Esophagus squamous epithelium (tissue), 5 donors: Measurements from ENCODE around the gene FBXL14. TPM values are rescaled to one million over a fixed set of nuclear protein-coding genes. Genes with fewer than 3 reads are reported as not detected.

ENCODE experiments used
- DNase-seq: peaks from one replicate; lab custom pipeline; 2025; lab: John Stamatoyannopoulos, UW
- H3K27ac ChIP-seq, 4 donors: fragments of 200-600 bp; sonication (generic); one replicate each; pipeline ENCODE4 v1.5.1; 2016 to 2019; ENCODE audit warnings: mild to moderate bottlenecking in 1 of 4
- H3K27me3 ChIP-seq, 4 donors: fragments of 200-600 bp; sonication (generic); 1 replicate in 3 of 4; 2 replicates in 1 of 4; pipeline versions ENCODE4 v1.5.1 to v1.6.0; 2017 to 2021; ENCODE audit warnings: antibody characterized with exemption in 1 of 4
- H3K36me3 ChIP-seq, 3 donors: fragments of 200-600 bp; sonication (generic); one replicate each; pipeline ENCODE4 v1.5.1; 2016 to 2019
- H3K4me1 ChIP-seq, 3 donors: fragments of 200-600 bp; sonication (generic); one replicate each; pipeline ENCODE4 v1.5.1; 2017 to 2019
- H3K4me3 ChIP-seq, 4 donors: fragments of 200-600 bp; sonication (generic); 1 replicate in 3 of 4; 2 replicates in 1 of 4; pipeline ENCODE4 v1.5.1; 2016 to 2019; ENCODE audit warnings: mild to moderate bottlenecking in 2 of 4, moderate library complexity in 1 of 4
- H3K9me3 ChIP-seq, 3 donors: fragments of 200-600 bp; sonication (generic); one replicate each; pipeline ENCODE4 v1.5.1; 2016 to 2019
- POLR2A ChIP-seq, 4 donors: fragments of 450-650 bp; IDR thresholded peaks; one replicate each; pipeline ENCODE4 v1.6.1; 2017; ENCODE audit warnings: antibody characterized with exemption in 4 of 4, mild to moderate bottlenecking in 4 of 4, moderate library complexity in 3 of 4
- WGBS, 2 donors: methylation state at CpG; one replicate each; pipeline ENCODE4 v1.1.5; 2018; 5-methylcytosine and 5-hydroxymethylcytosine counted together
- intact Hi-C: fragments of 100-400 bp; cut with DNase I; formaldehyde crosslinking; loops from one replicate; pipeline ENCODE4 v1.15.0; 2022
- total RNA-seq, 4 donors: library from RNA; depleted of rRNA; stranded (reverse); fragments of >200 nt; gene quantifications; one replicate each; pipeline ENCODE4 v1.1.0, GENCODE V29; 2016
- TF ChIP-seq, protein P1 (sequence below), 6 experiments: fragments of 450-650 bp in 4 of 6; fragments of 200-600 bp in 2 of 6; sonication (generic) in 2 of 6; IDR thresholded peaks; one replicate each; pipeline ENCODE4 v1.5.1; 2016 to 2019; ENCODE audit warnings: antibody characterized with exemption in 6 of 6, mild to moderate bottlenecking in 4 of 6, moderate library complexity in 4 of 6
- donor health status: DM: yes; HTN: yes; CAD: no.

FBXL14 gene
- total RNA-seq, 4 donors from 2014 or later = 6.5 to 14.9 (median 8.8) TPM

DNA sequence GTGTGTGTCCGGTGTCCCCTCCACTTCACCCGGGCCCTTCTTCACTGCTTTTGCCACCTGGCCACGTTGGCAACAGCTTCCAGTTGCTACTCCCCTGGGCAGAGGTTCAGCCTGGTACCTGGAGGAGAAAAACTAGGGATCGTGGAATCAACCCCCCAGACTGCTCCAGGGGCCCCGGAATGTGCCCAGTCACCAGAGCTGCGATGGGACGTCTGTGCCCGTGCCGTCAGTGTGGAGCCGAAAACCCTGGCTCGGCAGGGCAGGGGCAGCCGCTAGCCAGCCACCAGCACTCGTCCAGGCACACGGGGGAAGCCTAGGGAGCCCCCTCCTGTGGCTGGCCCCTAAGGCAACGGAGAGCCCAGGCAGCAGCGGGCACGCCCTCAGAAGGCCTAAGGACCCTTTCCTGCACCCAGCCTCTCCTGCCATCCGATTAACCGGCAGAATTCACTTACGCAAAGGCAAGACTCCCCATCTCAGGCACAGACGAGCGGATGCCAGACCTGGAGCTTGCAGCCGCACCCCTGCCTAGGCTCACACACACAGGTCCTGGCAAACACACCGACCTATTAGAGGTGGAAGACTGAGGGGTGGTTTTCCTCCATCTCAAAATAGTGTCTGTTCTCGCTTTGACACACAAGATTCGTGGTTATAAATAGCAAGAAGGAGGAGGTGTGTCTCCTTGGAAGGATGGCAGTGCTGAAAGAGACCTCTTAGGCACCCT lies 62.6 kb downstream of the FBXL14 start:
- H3K4me3 ChIP-seq = peak overlapping the region; percentile 62 to 81 (median 69)
- peaks cover 13 to 41% (median 23%) of the 10 kb centered on the region in 3 donors for H3K4me1 ChIP-seq
- intact Hi-C loops = no loop called here
- H3K36me3 ChIP-seq = no peaks in the 10 kb centered on the region
- H3K27me3 ChIP-seq = peaks cover 0 to 69% (median 5%) of the 10 kb centered on the region in 4 donors
- no peak for TF ChIP-seq POLR2A (IDR thresholded peaks at IDR 0.05)
- TF ChIP-seq, protein P1, sequence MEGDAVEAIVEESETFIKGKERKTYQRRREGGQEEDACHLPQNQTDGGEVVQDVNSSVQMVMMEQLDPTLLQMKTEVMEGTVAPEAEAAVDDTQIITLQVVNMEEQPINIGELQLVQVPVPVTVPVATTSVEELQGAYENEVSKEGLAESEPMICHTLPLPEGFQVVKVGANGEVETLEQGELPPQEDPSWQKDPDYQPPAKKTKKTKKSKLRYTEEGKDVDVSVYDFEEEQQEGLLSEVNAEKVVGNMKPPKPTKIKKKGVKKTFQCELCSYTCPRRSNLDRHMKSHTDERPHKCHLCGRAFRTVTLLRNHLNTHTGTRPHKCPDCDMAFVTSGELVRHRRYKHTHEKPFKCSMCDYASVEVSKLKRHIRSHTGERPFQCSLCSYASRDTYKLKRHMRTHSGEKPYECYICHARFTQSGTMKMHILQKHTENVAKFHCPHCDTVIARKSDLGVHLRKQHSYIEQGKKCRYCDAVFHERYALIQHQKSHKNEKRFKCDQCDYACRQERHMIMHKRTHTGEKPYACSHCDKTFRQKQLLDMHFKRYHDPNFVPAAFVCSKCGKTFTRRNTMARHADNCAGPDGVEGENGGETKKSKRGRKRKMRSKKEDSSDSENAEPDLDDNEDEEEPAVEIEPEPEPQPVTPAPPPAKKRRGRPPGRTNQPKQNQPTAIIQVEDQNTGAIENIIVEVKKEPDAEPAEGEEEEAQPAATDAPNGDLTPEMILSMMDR (IDR thresholded peaks at IDR 0.05) = no peak
- H3K9me3 ChIP-seq = no peaks in the 10 kb centered on the region
- WGBS, 2 donors = 0 to 48% methylated on average over 1 to 11 of the region's 26 CpGs
- peak overlapping the region; percentile 21 to 73 (median 51) for H3K27ac ChIP-seq
- no peak for DNase-seq

GRCh38 chr12:1531153-1531653 lies 63.2 kb downstream of the FBXL14 start:
- H3K27ac ChIP-seq = peak overlapping the region; percentile 41 to 73 (median 54)
- WGBS, 2 donors = 0% methylated on average over 4 to 15 of the region's 56 CpGs
- TF ChIP-seq POLR2A (IDR thresholded peaks at IDR 0.05) = no peak
- TF ChIP-seq, protein P1 (IDR thresholded peaks at IDR 0.05) = no peak
- no peaks in the 10 kb centered on the region for H3K9me3 ChIP-seq
- peak overlapping the region; percentile 62 to 81 (median 69) for H3K4me3 ChIP-seq
- peaks cover 0 to 64% (median 5%) of the 10 kb centered on the region in 4 donors for H3K27me3 ChIP-seq
- peaks cover 13 to 41% (median 23%) of the 10 kb centered on the region in 3 donors for H3K4me1 ChIP-seq
- no peak for DNase-seq
- no peaks in the 10 kb centered on the region for H3K36me3 ChIP-seq
- intact Hi-C loops = no loop called here

DNA sequence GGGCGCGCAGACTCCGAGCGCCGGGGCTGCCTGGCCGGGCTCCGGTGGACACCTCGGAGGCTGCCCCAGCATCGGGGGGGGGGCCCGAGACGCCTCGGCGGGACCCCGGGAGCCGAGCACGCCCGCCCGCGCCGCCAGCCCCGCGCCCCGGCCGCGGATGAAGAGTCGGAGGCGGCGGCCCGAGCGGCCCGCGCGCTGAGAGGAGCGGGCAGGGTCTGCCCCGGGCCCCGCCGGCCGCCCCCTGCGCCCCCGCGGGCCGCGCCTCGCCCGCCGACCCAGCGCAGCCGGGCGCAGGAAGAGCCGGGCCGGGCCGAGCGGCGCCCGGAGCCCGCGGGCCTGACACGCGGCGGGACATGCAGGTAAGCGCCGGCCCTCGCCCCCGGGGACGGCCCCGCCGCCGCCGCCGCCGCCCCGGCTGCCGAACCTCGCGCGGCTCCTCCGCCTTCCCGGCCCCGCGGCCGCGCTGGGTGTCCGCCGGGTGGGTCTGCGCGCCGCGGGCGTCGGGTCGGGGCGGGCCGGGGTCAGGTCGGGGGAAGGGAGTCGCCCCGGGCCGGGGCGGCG lies 63.7 kb downstream of the FBXL14 start:
- H3K4me3 ChIP-seq = peak overlapping the region; percentile 65 to 81 (median 69)
- H3K27ac ChIP-seq = peak overlapping the region; percentile 30 to 73 (median 54)
- no CpG with 5 or more reads among the region's 99 CpGs for WGBS, 2 donors
- H3K36me3 ChIP-seq = no peaks in the 10 kb centered on the region
- H3K27me3 ChIP-seq = peaks cover 0 to 59% (median 5%) of the 10 kb centered on the region in 4 donors
- intact Hi-C loops = no loop called here
- TF ChIP-seq, protein P1 (IDR thresholded peaks at IDR 0.05) = no peak
- TF ChIP-seq POLR2A (IDR thresholded peaks at IDR 0.05) = no peak
- H3K4me1 ChIP-seq = peaks cover 13 to 41% (median 23%) of the 10 kb centered on the region in 3 donors
- H3K9me3 ChIP-seq = no peaks in the 10 kb centered on the region
- DNase-seq = no peak

DNA sequence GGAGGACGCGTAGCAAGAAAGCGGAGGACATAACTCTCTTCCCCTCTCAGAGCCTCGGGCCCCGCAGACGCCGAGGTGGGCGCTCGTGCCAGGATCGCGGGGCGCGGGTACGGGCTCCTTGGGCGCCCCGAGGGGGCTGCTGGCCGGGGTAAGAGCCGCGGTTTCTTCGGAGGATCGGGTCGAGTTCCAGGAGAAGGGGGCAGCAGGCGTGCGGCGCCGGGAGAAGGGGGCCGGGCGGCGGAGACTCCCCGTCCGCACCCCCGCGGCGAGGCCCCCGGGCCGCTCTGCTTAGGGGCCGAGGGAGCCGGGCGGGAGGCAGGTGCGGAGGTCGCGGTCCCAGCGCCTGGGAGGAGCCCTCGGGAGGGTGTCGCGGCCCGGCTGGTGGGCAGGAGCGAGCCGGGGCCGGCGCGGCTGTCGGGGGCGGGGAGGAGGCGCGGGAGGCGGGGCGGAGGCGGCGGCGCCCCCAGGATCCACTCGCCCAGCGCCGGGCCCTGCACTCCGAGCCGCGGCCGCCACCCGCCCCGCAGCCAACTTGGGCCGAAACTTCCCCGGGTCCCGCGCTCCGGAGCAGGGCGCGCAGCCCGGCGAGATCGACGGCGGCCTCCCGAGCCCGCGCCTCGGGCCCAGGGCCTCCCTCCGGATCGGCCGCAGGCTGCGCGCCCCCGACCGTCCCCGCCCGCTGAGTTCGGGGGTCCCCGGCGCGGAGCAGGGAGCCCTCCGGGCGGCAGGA lies 64.4 kb downstream of the FBXL14 start:
- 0 to 20% methylated on average over 2 to 3 of the region's 101 CpGs for whole genome bisulfite sequencing, 2 donors
- Histone ChIP-seq H3K4me1 (peaks cover 13 to 41% (median 23%) of the 10 kb centered on the region in 3 donors), H3K9me3 (no peaks in the 10 kb centered on the region), H3K4me3 (peak overlapping the region; percentile 54 to 81 (median 68)), H3K36me3 (no peaks in the 10 kb centered on the region), H3K27ac (peak overlapping the region; percentile 7 to 73 (median 42)), H3K27me3 (peaks cover 0 to 53% (median 5%) of the 10 kb centered on the region in 4 donors)
- intact Hi-C loops = no loop called here
- TF ChIP-seq, protein P1 (IDR thresholded peaks at IDR 0.05) = no peak
- peak in 1 of 4 donors; percentile 12 for TF ChIP-seq POLR2A (IDR thresholded peaks at IDR 0.05)
- no peak for DNase-seq
